IPS-NIHi7 (cell line): ENCODE data around the gene CARHSP1.
"Not testable (repeated sequence)": the region's sequence is repeated elsewhere in the genome, so short reads cannot be mapped to it uniquely, and the experiment has no call there.

Source experiments
- DNase-seq: peaks from one replicate; pipeline ENCODE4 v3.0.0; 2012; ENCODE audit warnings: mixed read lengths; ENCODE audit errors: extremely low spot score

Gene CARHSP1

DNA sequence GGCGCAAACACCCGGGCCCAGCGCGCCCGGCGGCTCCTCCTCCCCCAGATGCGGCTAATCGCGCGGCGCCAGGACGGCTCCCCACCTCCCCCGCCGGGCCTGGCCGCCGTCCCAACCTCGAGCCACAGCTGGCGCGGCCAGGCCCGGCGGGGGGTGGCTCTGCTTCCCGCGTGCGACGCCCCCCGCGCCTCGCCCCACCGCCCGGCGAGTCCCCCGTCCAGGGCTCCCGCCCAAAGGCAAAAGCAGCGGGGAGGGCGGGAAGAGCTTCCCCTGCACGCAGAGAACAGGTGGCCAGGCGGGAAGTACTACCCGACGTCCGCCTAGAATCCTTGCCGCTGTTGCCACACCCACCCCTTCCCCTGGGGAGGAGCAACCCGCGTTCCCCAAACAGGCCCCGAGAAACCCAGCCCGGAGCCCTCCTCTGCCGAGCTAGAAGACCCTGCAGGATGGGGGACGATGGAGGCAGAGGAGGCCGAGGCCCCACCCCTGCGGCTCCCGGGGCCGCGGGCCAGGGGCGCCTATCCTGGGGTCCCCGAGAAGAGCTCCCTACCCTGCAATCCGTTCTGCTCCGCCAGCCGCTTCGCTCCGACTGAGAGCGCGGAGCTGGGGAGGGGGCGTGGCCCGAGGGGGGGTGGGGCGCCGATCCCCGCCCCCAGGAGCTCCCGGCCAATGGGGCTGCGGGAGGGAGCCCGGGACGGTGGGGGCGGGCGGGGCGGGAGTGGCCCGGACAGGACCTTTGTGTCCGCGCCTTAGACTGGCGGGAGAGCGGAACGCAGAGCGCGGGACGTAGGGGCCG is at the start of gene CARHSP1:
TSS of gene CARHSP1 (minus strand) at position 591 of the 796 bp plus-strand sequence. CDS start 9,678 bp downstream, outside the sequence.
- DNase-seq: peak; percentile 96

DNA sequence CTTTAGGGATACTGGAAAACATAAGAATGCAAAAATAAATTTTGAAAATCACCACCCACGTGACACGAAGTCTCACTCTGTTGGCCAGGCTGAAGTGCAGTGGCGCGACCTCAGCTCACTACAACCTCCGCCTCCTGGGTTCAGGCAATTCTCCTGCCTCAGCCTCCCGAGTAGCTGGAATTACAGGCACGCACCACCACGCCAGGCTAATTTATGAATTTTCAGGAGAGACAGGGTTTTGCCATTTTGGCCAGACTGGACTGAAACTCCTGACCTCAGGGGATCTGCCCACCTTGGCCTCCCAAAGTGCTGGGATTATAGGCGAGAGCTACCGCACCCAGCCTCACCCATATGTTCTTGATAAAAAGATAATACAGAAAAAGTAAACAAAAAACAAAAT is 48.5 kb upstream of the CARHSP1 start:
- not testable (repeated sequence) for DNase-seq

DNA sequence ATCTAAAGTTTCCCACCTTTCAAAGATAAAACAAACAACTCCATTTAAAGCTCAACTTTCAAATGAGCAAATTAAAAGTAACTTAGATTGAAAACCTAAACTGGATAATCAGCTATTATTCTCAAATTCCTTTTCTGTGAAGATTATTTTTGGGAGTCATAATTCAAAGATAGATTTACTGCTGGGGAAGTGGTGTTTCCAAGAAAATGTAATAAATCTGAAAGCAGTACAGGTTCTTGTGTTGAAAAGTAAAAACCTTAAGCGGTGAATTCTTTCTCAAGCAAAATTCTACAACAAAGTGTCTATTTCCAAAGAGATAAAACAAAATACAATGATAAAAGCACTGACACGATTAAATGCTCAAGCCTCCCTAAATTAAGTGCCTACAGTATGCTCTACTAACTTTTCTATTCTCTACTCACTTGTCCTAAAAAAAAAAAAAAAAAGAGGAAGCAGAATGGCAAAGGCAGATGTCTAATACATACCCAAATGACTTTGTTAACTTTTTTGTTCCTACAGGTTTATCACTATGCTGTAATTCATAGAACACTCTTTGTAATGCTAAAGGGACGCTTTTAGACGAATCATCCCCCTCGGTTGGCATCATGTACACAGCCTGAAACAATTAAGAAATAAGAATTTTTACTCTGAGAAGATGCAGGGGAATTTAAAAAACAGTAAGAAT is 47.9 kb upstream of the CARHSP1 start:
- DNase-seq: no peak

DNA sequence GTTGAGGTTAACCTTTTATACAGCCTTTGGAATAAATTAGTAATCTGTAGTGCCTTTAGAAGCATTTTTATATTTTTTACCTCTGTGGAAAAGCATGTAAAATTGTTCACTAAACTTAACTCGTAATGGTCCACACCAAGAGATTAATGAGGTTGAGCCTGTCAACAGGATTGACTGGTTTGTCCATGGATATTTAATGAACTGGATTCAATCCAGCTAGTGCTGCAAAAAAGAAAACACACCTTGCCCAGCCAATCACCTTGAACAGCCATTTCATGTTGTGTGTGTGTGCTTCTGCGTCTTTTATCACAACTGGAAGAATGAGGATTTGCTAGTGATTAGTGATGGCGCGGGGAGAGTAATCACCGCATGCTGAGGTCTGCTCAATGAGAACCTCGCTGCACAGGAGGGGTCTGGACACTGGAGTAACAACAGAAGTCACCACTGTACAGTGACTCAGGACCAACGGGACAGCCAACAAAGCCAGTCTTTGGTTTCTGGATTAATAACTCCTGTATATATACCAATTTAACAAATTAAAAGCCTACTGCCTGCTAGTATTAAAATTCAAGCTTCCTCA is 47.0 kb upstream of the CARHSP1 start:
- no peak for DNase-seq

DNA sequence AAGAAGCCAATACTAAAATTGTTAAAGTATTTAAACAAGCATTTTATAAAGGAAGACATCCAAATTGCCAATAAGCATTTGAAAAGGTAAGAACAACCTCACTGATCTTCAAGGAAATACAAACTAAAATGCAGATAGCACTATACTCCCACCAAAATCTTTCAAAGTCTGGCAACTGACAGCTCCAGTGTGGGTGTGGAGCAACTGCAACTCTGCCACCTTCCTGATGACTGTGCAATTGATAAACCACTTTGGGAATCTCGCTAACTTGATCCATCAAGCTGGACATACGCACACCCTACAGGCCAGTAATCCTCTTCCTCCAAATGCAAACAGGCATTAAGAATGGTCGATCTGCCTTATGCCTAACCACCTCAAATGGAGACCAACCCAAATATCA is 45.3 kb upstream of the CARHSP1 start:
- DNase-seq: no peak

DNA sequence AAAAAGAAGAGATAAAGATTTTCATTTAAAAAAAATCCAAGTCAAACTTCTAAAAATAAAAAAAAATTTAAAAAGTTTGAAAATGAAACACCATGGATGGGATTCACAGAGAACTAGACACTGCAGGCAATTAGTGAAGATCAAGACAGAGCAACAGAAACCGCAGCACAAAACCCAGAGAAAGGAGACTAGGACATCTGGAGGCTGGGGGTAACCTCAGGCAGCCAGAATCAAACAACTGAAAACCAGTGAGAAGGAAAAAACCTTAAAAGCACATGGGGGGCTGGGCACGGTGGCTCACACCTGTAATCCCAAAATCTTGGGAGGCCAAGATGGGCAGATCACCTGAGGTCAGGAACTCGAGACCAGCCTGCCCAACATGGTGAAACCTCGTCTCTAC is 44.0 kb upstream of the CARHSP1 start:
- DNase-seq: no peak

DNA sequence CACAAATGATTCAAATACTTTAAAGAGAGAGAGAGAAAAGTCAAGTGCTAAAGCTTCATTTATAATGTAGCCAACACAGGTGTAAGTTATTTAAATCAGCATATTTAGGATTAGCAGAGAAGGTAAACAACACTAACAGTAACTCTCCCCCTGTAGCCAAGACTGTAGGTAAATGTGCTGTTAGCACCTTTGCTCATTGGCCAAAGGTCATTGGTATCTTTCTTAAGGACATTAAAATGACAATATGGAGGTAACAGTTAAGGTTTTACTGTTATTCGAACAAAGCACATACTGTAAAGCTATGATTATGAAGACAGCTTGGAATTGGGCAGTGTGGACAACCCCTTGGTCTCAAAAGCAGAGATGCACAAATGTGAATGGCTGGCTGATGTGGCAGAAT is 42.0 kb upstream of the CARHSP1 start:
- DNase-seq: no peak

DNA sequence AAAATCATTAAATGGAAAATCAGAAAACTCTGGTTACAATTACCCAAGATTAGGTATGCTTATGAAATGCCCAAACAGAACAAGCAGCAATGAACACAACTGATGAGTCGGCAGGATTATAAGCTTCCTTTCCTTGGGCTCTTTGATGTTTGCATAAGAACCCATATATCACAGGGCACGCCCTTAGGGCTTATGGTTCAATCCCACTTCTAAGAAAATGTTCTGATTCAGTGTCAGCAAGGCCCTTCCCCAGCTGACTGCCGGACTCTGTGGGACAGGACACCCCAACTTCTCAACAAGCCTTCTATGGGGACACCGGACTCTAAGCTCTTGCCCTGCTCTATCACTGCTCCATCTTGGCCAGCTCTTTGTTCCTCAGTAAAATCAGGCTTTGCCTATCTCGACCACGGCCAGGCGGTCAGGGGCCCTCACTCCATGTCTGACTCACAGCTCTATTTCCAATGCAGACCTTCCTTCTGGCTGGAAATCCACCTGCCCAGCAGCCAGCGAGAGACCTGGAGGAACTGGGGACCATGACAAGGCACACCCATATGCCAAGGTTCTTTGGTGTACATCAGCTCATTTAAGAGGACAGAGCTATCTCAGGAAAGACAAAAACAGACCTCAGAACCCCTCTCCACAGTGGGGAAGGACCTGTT is 40.1 kb upstream of the CARHSP1 start:
- DNase-seq: no peak

DNA sequence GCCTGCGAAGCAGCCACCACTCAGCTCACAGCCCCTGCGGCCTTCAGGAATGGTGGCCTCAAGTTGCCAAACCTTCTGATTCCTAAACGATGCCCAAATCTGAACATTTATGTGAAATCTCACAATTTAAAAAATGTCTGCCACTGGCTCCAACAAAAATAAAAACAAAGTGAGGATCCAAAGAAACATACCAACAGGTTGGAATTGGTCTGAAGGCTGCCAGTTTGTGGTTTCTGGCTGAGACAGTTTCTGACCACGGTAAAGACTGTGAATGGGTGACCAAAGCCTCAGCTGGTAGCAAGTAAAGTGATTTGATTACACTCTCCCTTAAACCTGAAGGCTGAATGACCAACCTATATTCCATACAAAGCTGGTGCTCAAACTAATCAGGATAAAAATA is 38.3 kb upstream of the CARHSP1 start:
- DNase-seq: no peak

DNA sequence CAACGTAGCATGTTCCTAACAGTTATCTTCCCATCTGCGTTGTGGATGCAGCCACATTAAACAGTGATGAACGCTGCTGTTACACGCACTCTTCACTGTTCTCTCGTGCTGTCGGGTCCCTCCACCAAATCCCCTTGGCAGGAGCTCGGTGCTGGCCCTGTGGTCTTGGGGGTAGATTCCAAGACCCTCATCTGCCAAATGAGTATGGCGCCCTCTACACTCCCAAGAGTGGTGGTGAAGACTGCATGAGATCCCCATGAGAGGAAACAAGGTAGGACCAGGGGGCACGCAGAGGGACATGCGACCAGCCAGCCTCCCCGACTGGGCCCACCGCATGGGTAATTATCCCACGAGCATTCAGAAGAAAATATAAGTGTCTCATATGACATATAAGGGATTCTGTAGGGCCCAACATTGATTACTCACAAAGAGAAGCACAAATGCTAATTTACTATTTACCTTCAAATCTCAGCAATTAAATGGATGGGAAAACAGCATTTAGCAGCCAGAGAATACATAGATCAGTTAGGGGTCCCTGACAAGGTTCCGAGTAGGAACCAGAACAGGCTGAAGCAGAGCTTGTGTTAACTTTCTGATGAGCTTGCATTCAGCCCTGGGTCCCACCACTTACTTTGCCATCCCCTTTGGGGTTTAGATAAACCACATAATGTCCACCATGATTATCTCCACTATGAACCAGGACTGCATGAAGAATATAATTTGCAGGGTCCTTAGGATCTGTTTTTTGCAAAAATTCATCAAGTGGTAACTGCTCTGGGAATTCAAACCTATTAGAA is 37.2 kb upstream of the CARHSP1 start:
- DNase-seq: peak; percentile 63

DNA sequence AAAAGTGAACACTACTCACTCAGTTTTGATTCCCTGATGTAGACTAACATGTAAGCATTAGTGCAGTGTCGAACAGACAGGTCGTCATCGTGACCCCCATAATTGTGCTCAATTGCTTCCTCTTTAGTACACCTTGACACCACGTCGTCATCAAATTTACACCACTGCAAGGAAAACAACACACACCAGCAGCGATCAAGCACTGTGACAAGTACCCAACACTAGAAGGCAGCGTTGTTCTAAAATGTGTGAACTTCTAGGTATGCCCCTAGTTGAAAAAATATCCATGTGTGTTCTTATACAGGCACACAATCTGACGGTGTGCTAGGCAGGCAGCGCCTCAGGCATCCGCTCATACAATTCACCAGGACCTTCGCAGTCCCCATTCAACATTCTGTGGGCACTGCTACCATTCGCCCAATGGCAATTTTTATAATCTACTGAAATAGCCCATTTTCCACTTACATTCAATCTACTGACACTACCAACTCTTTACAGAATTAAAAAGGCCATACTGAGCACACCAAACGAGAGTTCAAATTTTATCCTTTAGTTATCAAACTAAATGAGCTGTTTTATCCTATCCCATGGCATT is 36.5 kb upstream of the CARHSP1 start:
- peak; percentile 34 for DNase-seq

DNA sequence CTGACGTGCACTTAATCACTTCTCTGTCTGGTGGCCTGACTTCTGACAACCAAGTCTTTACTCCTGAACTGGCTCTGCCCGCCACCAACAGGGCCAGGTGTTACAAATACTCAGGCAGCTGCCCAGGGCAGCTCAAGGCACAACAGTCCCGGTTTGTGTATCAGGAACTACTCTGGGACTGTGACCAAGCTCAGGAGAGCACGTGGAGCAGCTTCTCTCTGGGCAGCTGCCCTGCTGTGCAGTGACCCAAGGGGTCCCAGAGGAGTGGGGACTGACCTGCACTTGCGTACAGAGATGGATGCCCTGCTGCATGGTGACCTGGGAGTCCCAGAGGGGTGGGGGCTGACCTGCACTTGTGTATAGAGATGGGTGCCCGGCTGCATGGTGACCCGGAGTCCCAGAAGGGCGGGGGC is 35.2 kb upstream of the CARHSP1 start:
- no peak for DNase-seq

DNA sequence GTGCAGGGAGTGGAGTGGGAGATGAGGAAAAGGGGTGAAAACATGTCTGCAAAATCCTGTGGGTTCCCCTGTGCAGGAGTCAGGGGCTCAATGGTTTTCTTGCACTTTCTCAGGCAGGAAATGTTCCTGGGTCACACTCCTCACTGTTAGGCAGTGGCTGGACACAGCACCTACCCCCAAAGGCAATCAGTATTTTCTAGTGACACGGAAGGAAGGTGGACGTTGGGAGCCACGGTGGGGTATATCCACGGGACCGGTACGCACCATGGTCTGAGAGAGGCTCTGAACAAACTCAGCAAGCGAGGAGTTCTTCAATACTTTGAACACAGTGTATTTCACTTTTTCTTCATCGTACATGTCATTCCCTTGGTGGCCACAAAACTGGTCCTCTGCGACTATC is 34.2 kb upstream of the CARHSP1 start:
- no peak for DNase-seq

DNA sequence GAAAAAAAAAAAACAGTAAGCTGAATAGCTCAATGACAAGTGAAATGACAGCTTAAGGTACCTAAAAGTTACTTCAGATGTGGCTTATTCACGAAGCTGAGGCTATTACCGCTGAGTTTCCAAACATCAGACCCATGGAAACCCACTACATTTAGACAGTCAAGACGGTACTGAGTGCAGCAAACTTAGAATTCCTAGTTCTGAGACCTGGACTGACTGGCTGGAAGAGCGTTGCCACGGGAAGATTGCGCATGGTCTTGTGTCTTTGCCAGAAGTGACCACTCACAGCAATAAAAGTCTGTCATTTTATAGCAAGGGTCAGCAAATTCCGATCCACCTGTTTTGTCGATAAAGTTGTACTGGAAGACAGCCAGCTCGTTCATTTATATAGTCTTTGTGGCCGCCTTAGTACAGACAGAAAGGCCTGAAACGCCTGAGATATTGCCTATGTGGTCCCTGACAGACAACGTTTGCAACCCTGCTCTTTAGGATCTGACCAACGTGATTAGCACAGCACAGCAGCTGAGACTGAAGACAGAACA is 32.6 kb upstream of the CARHSP1 start:
- DNase-seq: no peak

DNA sequence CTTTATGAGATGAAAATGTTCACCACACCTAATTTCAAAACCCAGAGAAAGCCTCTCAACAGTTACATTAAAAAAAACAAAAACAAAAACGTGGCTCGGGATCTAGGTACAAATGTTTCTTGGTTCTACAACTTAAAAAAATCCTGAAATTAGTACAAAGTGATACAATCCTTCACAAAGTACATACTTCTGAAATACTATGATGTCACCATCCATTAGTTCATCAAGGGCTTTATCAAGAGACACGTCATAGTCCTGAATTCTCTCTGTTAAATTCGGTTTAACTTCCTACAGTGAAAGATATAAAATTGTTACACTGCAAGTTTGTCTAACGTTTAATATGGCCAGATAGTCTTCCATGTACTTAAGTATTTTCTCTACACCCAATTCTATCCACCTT is 31.5 kb upstream of the CARHSP1 start:
- no peak for DNase-seq

DNA sequence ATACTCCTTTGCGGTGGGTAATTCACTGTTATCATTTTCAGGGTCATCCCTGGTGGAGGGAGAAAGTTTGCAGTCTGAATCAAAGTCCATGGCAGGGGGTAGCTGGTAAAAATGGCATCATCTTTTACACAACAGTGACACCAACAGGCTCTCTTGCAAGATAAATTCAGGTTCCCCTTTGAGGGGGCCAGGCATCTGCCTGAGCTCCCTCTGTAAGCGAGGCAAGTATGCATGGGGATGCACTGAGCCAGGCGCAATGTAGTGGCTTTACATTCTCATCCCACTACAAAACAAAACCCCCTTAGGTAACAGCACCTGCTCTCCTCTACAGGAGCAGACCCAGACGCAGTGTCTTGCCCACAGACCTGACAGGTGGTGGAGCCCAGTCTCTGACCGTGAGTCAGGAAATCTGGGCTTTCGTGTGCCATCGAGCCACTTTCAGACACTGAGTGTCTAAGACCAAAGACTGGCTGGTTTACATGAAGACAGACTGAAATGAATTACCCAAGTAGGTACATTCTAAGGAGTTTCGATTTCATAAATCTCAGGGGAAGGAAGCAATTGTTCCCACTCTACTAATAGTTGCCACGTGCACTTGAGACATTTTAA is 31.0 kb upstream of the CARHSP1 start:
- no peak for DNase-seq

DNA sequence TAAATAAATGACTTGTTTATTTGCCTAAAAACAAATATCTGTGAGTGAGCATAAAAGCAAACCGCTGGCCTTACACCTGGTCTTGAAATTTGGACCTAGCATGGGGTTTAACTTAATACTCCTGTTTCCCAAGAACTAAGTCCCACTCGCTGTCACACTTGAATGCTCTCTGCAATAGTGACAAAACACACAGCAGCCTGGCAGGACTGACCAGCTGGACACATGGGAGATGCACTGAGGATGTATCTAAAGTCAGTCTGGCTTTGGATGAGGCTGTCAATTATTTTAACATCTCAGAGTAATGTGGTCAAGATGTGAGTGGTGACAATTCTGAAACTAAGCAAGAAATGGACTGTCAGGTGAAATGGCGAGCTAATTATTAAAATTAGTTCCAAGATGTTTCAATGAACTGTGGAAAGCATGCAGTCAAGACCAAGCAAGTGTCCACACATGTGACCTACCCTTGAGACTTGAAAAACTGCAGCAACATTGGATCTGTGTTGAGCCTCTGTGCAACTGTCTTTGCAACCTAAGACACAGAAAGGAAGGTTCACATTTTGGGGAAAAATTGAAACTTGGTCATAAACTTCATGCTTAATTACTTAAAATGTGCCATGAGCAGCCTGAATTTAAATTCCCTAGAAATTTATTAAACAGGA is 30.0 kb upstream of the CARHSP1 start:
- DNase-seq: no peak

DNA sequence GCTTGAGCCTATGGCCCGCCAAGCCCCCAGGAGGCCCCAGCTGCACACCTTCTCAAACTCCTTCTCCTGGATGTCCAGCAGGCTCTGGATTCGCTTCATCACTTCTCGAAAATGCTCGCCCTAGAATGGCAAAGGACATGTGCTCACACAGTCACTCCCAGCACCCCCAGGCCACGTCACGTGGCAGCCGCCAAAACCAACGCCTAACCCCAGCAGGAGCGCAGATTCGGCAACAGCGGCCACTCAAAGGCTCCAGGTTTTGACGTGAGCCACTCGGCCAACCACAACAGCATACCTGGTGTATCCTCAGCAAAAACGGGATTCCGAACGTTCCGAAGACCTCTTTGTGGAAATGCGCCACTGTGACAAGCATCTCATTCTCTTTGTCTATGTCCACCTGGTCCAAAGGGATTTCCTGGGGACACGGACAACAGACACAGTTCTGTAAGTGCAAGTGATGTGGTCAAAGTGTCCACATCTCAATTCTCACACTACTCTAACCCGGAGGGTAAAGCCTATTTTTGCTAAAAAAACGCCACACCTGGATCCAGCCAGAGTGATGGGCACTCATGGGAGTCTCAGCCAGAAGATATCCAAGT is 26.0 kb upstream of the CARHSP1 start:
- no peak for DNase-seq

DNA sequence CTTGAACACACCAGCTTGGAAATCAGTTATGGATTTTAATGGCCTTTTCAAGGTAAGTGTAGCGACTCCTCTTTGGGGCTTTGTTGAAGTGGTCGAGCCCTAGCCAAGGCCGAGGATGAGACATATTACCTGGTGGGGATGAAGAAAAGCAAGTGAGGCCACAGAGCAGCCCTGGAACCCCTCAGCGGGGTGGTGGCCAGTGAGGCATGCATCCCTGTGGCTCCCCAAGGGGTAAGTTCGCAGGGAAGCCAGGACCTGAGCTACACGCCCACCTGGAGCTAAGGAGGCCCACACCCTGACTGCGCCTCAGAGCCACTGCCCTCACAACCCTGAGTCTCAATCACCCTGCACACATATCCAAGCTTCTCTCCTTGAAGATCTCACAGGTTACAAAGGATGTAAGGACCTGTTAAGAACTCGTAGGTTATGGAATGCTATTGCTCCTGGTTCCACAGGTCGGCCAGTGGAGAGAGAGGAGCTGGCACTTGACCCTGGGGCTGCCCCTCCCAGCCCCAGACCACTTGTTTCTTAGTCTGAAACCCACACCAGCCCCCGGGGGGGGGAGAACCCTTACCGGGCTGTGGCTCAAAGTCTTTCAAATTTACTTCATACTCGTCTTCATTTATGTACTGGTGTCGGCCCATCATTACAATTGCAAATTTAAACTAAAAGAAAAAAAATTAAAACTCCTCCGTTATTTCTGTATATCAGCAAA is 25.3 kb upstream of the CARHSP1 start:
- no peak for DNase-seq
